Measurements from ENCODE around the gene WFDC1. TPM values are rescaled to one million over a fixed set of nuclear protein-coding genes. Genes with fewer than 3 reads are reported as not detected.
A peak's percentile ranks its signal among the peaks of the same experiment; 100 is the strongest.
"Not testable (repeated sequence)": the region's sequence is repeated elsewhere in the genome, so short reads cannot be mapped to it uniquely, and the experiment has no call there.

WFDC1 gene
- total RNA-seq, 1 donor from 2014 or later, result 1.4 TPM

DNA sequence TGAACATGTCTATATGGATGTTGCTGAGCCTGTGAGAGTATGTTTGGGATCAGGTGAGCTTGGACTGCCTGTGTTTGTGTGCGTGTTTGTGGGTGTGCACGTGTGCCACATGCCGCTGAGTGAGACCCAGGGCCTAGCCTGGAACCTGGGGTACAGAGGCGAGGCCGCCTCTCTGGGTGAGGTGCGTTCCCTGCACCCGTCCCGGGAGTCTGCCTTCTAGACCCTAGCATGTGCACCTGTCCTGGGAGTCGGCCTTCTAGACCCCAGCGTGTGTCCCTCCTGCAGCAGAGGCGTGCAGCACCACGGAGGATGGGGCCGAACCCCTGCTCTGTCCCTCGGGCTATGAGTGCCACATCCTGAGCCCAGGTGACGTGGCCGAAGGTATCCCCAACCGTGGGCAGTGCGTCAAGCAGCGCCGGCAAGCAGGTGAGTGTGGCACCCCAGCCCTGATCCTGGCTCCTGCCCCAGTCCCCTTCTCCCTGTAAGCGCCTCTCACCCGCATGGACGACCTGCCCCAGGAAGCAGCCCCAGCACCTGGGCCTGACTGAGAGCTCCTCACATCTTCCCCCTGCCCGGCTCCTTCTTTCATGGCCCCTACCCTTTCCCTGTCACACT is 24.6 kb downstream of the WFDC1 start:
- ATAC-seq (ENCODE audit: poor library complexity), result no peak
- DNase-seq, result no peak
- intact Hi-C loops (cut with DNase I), result no loop called here

DNA sequence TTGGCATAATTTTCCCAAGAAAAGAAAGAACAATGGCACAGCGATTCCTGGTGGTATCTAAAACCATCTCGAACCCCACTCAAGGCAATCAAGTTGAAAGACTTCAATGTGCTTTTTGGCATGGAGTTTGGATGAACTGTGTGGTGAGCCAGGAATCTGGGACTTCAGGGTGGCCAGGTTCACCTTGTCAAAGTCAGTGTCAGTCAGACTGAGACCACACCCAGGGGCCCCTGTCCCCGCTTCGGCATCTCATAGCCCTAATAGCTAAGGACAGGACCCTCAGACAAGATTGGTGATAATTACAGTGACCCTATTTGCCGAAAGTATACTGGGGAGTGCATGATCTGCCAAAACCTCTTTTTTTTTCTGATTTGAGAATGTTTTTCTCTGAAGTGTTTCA is 25.8 kb downstream of the WFDC1 start:
- ATAC-seq (ENCODE audit: poor library complexity) (no peak), DNase-seq (no peak)
- intact Hi-C loops (cut with DNase I), result no loop called here

DNA sequence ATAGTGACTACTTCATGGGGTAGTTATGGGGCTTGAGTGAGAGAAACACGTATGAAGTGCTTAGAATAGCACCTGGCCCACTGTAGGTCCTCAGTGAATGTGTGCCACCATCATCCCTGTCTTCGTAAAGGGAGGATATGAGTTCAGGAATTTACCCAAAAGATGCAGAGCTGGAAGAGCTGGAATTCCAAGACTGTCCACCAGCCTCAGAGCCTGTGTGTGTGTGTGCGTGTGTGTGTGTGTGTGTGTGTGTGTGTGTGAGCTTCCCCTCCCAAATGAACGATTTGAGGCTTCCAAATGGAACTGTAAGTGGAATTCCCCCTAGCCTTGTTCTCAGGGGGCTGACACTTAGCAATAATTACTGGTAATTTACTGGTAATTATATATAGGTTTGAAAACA is 27.3 kb downstream of the WFDC1 start:
- ATAC-seq (ENCODE audit: poor library complexity), result no peak
- intact Hi-C loops (cut with DNase I), result no loop called here

DNA sequence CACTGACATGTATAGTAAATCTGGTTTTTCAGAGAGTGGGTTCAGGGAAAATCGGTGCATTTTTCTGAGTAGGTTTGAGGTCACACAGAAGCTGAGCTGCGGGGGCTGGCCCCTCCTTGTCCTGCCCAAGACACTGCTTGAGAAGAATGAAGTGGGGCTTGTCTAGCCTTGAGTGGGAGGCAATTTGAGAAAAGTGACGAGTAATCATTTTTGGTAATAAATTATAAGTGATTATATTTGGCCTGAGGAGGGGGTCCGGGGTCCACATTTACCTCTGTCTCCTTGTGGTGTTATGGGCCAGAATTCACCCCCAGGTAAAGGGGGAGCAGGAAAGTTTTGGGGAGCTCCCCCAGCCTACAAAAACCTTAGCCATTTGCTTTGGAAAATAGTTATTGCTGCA is 28.1 kb downstream of the WFDC1 start:
- intact Hi-C loops (cut with DNase I), result no loop called here
- DNase-seq (no peak), ATAC-seq (ENCODE audit: poor library complexity) (no peak)

More for the DNA sequence above, 27.3 kb downstream of the WFDC1 start:
- DNase-seq, result no peak

DNA sequence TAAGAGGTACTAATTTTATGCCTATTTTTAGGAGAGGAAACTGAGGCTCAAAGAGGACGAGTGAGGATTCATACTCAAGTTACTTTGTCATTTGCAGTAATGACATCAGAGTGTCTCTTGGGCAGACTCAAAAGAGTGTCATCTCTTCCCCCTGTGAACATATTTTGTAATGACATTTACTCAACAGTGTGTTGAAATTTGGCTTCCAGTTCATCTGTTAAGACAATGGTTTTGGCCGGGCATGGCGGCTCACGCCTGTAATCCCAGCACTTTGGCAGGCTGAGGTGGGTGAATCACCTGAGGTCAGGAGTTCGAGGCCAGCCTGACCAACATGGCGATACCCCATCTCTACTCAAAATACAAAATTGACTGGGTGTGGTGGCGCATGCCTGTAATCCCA is 28.9 kb downstream of the WFDC1 start:
- no peak for DNase-seq
- intact Hi-C loops (cut with DNase I), result no loop called here
- no peak for ATAC-seq (ENCODE audit: poor library complexity)

DNA sequence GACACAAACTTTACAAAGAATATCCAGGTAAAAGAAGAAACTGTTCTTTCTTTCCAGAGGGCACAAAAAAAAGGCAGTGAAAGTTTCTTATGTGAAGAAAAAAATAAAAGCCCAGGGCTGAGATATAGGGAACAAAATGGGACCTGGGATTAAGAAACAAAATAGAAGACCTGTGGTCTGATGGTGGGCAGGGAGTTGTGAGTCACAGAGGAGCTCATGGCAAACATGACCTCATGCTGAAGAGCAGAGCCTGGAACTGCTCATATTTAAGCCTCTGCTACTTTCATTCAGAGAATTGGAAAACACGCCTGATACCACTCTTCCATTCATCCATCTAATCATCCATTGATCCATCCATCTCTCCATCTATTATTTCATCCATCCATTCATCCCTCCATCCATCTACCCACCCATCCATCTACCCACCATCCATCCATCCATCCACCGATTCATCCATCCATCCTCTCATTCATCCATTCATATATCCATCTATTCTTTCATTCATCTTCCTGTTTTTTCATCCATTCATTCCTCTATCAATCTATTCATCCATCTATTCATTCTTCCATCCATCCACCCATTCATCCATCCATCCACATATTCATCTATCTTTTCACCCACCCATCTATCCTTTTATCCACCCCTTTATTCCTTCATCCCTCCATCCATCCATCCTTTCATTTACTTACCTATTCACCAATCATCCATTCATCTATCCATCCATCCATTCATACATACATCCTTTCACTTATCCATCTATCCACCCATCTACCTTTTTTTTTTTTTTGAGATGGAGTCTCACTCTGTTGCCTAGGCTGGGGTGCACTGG is 30.0 kb downstream of the WFDC1 start:
- ATAC-seq (ENCODE audit: poor library complexity), result no peak
- intact Hi-C loops (cut with DNase I), result no loop called here
- DNase-seq, result no peak

DNA sequence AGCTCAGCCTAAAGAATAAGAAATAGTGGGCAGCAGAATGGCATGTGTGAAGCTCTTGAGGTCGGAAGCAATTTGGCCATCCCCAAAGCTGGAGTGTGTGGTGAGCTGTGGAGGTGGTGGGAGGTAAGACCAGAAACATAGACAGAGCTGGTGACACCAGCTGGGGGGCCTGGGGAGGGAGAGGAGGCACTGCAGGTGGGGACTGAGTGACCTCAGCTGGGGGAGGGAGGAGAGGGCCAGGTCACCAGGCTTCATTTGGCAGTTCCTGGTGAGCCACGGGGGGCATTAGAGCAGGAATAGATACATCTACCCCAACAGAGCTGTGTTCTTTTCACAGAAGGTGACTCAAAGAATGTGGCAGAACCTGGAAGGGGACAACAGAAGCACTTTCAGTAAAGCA is 31.9 kb downstream of the WFDC1 start:
- ATAC-seq (ENCODE audit: poor library complexity), result no peak
- intact Hi-C loops (cut with DNase I), result no loop called here
- no peak for DNase-seq

DNA sequence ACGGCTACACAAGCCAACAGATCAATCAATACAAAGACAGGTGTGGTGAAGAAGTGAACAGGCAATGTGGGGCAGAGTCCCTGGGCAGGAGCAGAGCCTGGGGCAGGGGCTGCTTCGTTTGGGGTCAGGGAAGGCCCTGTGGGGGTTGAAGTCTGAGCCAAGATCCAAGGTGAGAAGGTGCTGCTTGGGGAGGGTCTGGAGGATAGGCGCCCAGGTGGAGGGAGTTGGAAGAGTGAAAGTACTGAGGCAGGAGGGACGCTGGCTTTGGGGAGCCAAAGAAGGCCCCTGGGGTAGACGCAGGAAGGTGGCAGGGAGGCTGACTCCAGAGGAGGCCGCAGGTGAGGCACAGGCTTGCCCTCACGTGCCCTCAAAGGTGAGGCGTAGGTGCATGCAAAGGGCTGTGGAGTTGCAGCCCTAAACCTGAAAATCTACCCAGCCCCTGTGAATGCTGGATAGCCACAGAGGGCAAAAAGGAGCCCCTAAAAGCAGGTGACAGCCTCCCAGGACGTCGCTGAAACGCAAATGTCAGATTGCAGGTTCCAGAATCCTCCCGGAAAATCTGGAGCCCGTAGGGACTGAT is 33.3 kb downstream of the WFDC1 start:
- ATAC-seq (ENCODE audit: poor library complexity) (no peak), DNase-seq (no peak)
- intact Hi-C loops (cut with DNase I), result no loop called here

DNA sequence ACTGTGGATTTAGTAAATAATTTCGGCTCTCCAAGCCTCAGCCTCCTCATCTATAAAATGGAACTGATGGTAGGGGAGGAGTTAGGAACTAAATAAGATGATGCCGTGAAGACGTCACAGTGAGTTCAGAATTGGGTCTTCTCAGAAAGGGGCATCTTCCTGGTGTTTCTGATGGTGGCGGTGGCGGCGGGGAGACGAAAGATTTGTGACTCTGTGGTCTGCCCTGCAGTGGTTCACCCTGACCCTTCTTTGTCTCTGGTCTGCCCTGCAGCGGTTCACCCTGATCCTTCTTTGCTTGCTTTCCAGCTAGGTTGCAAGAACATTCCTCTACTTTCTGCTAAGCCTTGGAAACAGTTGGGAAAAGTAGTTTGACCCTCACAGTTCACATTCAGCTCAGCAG is 34.3 kb downstream of the WFDC1 start:
- intact Hi-C loops (cut with DNase I), result no loop called here
- no peak for DNase-seq

DNA sequence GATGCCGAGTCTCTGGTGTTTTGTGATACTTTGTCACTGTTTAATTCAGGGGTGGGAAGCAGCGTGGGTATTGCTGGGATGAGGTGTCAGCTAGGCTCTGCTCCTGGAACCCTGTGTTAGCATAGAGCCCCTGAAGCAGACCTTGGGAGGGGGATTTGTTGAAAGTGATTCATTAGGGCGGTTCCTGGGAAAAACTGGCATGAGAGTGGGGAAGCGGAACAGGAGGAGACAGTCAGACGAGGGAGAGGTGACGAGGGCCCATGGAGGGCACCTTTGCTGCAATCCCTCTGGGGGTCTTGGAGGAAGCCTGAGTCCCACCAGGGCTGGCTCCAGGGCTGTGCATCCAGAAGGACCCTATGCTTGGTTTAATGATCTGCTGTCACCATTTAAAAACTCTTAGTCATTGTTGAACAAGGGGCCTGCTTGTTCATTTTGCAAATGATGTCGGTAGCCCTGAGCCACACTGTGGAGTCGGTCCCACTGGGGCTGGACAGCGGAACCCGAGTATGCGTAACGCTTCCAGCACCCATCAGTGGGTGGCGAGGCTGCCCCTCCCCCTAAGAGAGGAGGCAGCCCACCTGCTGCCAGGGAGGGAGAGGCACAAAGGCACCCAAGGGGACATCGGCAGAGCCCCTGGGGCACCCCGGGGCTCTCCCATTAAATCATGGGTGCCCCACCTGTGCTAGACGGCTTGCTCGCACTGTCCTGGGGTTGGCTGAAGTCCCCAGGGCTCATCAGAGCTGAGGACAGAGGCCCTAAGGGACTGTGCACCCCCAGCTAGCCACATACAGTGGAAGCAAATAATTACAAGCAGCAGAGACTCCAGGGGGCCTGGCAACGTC is 35.4 kb downstream of the WFDC1 start:
- intact Hi-C loops (cut with DNase I), result no loop called here
- DNase-seq, result no peak
- ATAC-seq (ENCODE audit: poor library complexity), result no peak

More for the DNA sequence above, 34.3 kb downstream of the WFDC1 start:
- no peak for ATAC-seq (ENCODE audit: poor library complexity)

DNA sequence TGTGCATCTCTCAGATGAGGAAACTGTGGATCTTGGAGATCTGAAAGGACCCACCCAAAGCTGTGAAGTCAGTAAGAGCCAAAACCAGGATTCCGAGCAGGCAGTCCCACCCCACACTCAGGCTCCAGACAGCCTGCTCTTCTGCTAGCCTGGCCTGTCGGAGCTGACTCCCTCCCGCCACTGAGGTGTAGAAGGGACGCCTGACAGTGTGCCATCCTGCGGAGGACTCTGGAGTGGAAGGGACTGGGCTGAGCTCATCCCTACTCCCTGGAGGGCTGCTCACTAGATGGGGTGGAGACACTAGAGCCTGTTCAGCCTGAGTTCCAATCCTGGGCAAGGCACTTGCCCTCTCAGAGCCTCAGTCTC is 36.0 kb downstream of the WFDC1 start:
- no peak for ATAC-seq (ENCODE audit: poor library complexity)
- DNase-seq, result no peak
- intact Hi-C loops (cut with DNase I), result no loop called here

DNA sequence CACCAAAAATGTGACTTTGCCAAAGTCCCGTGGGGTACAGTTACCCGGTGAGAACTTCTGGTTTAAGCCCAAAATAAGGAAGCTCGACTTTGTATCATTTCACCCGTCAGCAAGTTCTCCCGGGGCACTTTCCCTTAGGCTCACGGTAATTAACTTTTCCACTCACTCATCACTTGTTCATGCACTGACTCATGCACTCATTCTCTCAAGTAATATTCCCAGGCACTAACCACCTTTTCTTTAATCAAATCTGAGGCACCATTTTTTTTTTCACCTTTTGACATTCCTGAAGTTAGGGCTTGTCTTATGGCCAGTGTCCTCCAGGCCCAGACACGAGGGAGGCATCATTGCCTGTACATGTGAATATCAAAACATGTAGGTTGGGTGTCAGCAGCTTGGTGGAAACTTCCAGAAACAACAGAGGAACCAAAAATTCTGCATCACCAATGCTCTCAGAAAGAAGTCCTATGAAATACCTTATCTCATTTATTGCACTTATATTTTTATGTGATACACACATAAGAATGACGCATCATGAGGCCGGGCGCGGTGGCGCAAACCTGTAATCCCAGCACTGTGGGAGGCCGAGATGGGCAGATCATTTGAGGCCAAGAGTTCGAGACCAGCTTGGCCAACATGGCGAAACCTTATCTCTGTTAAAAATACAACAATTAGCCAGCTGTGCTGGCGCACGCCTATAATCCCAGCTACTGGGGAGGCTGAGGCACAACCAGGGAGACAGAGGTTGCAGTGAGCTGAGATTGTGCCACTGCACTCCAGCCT is 37.5 kb downstream of the WFDC1 start:
- intact Hi-C loops (cut with DNase I), result no loop called here

DNA sequence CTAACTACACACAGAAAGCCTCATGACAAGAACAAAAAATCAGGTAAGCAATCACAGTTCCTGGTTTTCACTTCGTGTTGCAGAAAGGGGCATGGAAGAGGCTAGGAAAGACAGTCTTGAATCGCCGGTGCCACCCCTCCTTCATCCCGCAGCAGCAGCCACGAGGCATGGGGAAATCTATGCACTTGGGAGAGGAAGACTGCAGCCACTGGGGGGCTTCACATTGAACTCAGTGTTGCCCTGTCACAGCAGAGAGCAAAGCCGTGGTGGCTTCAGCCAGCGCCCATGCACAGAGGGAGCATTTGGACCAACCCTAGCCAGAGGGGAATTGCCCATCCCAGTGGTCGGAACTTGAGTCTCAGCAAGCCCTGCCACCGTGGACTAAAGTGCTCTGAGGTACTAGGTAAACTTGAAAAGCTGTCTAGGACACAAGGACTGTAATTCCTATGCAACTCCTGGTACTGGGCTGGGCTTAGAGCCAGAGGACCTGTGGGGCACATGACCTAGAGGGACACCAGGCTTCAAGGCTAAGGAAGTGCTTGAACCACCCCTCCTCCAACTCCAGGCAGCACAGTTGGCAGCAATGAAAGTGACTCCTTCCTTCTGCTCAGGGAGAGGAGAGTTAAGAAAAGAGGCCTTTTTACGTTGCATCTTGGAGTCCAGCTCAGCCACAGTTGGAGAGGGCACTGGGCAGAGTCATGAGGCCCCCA is 38.5 kb downstream of the WFDC1 start:
- intact Hi-C loops (cut with DNase I), result no loop called here
- ATAC-seq (ENCODE audit: poor library complexity) (peak; percentile 65), DNase-seq (no peak)

More for the DNA sequence above, 37.5 kb downstream of the WFDC1 start:
- DNase-seq, result no peak
- no peak for ATAC-seq (ENCODE audit: poor library complexity)

DNA sequence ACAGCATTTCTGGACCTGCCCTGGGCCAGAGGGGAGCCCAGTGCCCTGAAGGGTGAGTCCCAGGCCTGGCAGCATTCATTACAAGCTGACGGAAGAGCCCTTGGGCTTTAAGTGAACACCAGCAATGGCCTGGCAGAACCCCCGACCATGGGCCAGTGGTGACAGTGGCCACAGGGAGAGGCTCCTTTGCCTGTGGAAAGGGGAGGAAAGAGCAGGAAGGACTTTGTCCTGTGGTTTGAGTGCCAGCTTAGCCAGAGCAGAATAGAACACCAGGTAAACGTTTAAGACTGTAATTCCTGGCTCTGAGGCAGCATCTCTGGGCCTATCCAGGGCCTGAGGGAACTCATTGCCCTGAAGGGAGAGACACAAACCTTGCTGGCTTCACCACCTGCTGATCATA is 39.4 kb downstream of the WFDC1 start:
- intact Hi-C loops (cut with DNase I), result no loop called here
- ATAC-seq (ENCODE audit: poor library complexity) (no peak), DNase-seq (no peak)

DNA sequence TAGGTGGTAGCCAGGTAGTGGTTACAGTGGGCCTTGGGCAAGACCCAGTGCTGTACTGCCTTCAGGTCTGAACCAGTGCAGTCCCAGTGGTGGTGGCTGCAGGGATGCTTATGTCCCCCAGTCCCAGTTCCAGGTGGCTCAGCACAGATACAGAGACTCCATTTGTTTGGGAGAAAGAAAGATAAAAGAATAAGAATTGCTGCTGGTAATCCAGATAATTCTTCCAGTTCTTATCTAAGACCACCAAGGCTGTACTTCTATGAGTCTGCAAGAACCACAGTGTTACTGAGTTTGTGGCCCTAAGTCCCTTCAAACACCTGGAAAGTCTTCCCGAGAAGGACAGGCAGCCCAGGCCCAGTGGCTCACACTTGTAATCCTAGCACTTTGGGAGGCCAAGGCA is 39.8 kb downstream of the WFDC1 start:
- no peak for ATAC-seq (ENCODE audit: poor library complexity)
- intact Hi-C loops (cut with DNase I), result no loop called here
- no peak for DNase-seq

DNA sequence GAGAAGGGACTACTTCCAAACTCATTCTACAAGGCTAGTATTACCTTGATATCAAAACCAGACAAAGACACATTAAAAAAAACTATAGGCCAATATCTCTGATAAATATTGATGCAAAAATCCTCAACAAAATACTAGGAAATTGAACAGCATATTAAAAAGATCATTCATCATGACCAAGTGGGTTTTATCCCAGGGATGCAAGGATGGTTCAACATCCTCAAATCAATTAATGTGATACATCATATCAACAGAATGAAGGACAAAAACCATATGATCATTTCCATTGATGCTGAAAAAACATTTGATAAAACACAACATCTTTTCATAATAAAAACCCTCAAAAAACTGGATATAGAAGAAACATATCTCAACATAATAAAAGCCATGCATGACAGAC is 42.6 kb downstream of the WFDC1 start:
- intact Hi-C loops (cut with DNase I); DNase-seq; ATAC-seq (ENCODE audit: poor library complexity): not testable (repeated sequence)

DNA sequence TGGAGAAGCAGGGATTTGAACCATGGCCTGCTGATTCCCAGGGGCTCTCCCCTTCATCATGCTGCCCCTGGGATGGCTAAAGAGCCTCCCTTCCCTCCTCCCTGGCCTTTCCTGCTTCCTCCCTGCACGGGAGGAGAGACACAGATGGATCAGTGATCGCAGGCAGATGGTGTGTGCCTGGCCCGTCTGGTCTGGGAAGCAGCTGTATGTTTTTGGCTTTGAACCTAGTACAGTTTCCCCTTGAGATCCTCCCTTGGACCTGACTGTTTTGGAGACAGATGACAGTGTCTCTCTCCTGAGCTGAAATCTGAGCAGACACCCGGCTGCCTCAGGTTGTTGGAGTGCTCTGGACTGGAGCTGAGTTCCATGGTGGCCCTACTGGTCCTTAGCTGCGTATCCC is 44.6 kb downstream of the WFDC1 start:
- ATAC-seq (ENCODE audit: poor library complexity) (no peak), DNase-seq (no peak)
- intact Hi-C loops (cut with DNase I), result no loop called here

DNA sequence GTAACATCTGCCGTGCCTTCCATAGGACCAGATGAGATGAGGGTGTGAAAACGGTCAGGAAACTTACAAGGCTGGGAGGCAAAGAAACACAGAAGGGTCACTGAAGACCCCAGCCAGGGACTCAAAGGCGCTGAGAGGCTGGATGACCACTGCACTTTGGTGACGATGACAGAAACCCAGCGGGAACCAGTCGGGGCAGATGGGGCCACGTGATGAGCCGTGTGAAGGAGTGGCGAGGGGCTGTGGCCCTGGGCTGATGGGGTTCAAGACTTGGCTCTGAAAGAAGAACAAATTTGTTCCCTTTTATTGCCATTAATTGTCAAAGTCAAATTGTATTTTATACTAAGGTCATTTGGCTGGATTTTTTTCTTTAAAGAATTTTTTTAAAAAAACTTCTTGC is 45.1 kb downstream of the WFDC1 start:
- no peak for DNase-seq
- intact Hi-C loops (cut with DNase I), result no loop called here
- ATAC-seq (ENCODE audit: poor library complexity), result no peak

All from Right ventricle myocardium superior (tissue), 1 donor.